NCI-H2227 treated with DMSO at 0.1 percent for 48 hours (cell line): Measurements from ENCODE around the gene RAB12.
"Not testable (repeated sequence)": the region's sequence is repeated elsewhere in the genome, so short reads cannot be mapped to it uniquely, and the experiment has no call there.

Experiments
- DNase-seq: peaks from one replicate; lab custom pipeline; 2025; lab: John Stamatoyannopoulos, UW

Gene RAB12, protein sequence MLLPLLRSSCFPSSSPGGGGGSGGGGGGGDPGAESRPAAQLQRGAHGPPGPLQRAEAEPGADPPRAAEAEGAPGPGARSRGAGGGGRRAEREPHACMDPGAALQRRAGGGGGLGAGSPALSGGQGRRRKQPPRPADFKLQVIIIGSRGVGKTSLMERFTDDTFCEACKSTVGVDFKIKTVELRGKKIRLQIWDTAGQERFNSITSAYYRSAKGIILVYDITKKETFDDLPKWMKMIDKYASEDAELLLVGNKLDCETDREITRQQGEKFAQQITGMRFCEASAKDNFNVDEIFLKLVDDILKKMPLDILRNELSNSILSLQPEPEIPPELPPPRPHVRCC

DNA sequence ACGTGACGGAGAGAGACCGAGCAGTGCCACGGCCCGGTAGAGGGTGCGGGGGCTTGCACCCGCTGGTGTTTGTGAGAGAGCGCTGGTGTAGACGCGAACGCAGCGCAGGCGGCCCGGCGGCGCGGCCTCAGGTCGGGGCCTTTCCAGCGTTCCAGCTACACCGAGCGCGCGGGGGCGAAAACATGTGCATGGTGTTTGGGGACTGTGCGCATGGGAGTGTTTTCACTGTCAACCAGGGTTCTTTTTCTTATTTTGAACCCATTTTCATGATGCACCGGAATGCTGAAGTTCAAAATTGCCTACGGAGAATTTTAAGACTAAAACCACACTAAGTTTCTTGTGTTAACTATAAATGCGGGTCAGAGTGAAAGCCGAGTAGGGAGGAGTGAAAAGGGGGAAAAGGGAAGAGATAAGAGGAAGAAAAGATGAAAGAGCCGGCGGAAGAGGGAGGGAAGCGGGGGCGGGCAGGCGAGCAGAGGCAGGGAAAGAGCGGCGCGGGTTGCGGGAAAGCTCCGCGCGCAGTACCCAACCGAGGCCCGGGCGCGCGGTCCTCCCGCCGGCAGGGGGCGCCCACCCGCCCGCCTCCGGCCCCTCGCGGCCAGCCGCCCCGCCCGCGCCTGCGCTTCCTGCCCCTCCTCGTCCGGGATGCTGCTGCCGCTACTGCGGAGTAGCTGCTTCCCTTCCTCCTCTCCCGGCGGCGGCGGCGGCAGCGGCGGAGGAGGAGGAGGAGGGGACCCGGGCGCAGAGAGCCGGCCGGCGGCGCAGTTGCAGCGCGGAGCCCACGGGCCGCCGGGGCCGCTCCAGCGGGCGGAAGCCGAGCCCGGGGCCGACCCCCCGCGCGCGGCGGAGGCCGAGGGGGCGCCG is at the start of gene RAB12:
Gene RAB12, plus strand, starts transcription at position 643 of the 864 bp plus-strand sequence. Its CDS starts 3 bp downstream, at position 646.
- peak; percentile 72 for DNase-seq

DNA sequence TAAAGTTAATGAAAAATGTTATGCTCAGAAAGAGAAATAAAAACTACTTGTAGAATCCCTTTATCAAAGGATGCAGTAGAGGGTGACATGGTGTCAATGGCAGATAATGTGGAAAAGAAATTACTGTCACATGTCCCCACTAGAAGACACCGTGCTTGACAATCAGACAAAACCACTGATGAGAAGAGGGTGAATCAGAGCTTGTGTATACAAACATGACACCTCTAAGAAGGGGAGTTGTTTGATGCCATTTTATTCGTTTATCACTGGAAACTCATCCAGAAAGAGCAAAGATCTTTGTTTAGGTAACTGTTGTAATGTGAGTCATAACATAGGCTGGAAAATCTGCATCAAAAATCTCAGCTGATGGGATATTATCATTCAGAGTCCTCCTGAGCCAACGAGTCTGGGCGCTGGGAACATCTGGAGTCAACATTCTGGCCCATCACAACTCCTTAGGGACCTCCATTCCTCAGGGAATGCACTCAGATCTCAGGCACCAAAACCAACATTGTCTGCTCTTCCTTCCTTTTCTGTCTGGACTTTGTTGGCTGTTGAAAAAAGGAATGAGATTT is 49.5 kb upstream of the RAB12 start:
- no peak for DNase-seq

DNA sequence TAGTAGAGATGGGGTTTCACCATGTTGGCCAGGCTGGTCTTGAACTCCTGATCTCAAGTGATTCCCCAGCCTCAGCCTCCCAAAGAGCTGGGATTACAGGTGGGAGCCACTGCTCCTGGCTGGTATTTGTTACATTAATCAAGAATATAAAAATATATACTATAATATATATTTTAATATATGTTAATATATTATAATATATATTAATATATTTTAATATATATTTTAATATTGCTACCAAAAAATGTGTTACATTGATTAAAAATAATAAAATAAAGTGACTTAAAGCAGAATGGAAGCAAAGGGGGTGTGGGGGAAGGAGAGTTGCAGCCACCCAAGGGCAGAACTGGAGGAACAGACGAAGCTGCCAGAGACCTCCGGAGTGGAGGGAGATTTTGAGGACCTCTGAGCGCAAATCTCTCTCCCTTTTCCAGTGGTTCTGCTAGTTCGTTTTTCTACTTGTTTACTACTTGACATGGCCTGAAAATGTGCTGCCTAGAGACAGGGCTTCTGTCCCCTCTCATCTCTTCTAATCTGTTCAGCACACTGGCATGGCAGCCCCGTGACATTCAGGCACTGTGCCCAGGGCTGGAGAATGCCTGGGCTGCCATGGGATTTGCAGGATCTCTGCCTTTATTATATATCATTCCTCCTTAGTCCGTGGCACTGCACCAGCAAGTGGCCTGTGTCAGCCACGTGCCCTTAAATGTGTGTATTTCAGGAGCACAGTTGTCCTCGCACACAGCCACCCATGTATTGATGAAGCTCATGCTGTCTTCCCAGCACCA is 47.9 kb upstream of the RAB12 start:
- no peak for DNase-seq

- no peak for DNase-seq
Observed at GRCh38 chr18:8562070-8562469, 47.2 kb upstream of the RAB12 start.

GRCh38 chr18:8562919-8563318 is 46.3 kb upstream of the RAB12 start:
- no peak for DNase-seq

GRCh38 chr18:8571399-8571798 is 37.8 kb upstream of the RAB12 start:
- DNase-seq: no peak

GRCh38 chr18:8573766-8574165 is 35.5 kb upstream of the RAB12 start:
- not testable (repeated sequence) for DNase-seq

DNA sequence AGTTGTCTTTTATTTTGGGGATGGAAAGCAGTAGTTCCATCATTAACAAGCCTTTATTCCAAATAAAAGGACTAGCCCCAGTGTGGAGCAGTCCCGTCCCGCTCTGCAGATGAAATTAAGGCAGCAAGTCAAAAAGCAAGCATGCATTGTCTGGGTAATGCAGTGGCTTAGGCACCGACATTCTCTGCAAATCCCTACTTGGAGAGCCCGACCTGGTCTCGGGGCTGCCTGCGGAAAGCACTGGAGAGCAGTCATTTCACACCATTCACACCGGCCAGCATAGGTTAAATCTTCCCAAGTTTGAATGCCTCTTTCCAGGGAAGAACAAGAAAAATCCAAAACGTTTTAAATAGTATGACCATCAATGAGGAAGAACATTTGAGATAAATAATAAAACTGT is 24.4 kb upstream of the RAB12 start:
- DNase-seq: no peak

- DNase-seq: no peak
Observed at GRCh38 chr18:8586941-8587340, 22.3 kb upstream of the RAB12 start.

DNA sequence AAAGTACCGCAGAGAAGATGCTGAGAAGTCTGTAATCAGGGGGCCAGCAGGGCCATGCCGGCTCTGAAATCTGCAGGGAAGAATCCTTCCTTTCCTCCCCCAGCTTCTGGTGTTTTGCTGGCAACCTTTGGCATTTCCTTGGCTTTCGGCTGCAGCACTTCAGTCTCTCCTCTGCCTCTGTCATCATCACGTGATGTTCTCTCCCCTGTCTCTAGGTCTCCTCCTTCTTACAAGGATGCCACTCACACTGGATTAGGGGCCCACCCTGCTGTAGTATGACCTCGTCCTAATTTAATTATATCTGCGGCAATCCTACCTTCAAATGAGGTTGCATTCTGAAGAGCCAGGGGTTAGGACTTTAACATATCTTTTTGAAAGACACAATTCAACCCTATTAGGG is 13.8 kb upstream of the RAB12 start:
- DNase-seq: no peak

DNA sequence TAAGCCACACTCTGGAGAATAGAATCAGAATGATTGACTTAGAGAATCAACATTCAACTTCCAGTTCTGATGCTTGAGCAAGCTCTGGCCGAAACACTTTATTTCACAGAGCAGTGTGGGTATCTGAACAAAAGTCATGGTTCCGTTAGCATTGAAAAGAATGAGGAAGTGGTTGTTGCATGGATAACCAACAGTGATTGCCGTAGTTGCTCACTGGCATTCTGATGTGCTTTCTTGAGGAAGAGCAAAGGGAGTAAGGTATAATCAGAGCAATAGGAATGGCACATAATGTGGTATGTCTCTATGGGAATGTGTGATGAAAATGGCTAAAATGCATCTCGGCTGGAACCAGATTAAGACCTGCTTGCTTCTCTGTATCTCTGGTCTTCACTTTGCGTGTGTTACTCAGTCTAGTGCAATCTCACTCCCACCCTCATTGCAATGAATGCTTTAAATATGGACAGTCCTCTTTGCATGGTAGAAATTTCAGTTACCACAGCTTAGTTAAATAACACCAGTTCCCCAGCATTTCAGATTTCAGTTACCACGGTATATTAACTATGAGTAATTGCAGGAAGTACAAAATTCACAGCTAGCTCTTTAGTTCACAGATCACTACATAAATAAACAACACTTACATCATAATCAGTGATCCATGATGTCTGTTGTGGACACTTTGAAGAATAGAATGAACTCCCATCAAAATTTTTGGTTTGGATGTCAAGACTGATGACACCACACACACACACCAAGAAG is 7.8 kb upstream of the RAB12 start:
- no peak for DNase-seq

DNA sequence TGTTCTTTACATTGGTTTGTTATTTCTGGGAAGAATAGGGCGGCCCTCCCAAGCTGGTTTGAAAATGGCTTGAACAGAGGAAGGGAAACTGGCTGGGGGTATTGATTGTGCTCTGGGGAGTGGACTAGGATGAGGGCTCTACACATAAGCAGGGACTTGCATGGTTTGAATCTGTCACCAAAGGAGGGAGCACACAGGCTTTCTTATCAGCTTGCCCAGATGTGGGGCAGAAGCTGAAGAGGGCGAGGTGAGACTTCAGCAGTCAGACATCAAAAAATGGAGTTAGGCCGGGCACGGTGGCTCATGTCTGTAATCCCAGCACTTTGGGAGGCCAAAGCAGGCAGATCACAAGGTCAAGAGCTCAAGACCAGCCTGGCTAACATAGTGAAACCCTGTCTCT is 7.2 kb upstream of the RAB12 start:
- DNase-seq: no peak

DNA sequence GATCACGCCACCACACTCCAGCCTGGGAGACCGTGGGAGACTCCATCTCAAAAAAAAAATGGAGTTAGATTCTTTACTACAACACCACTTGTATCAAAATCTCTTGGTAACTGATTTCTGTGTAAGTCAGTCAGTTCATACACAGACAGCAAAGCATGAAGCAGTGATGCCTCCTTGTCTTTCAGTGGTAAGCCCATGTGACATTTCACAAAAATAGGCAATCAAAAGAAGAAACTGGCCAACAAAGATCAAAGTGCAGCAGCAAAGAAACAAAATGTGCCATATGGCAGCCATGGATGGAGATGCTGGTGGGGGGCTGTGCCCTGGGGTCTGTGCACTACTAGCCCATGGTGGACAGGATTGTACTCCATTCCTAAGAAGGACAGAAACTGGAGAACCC is 6.7 kb upstream of the RAB12 start:
- DNase-seq: no peak

DNA sequence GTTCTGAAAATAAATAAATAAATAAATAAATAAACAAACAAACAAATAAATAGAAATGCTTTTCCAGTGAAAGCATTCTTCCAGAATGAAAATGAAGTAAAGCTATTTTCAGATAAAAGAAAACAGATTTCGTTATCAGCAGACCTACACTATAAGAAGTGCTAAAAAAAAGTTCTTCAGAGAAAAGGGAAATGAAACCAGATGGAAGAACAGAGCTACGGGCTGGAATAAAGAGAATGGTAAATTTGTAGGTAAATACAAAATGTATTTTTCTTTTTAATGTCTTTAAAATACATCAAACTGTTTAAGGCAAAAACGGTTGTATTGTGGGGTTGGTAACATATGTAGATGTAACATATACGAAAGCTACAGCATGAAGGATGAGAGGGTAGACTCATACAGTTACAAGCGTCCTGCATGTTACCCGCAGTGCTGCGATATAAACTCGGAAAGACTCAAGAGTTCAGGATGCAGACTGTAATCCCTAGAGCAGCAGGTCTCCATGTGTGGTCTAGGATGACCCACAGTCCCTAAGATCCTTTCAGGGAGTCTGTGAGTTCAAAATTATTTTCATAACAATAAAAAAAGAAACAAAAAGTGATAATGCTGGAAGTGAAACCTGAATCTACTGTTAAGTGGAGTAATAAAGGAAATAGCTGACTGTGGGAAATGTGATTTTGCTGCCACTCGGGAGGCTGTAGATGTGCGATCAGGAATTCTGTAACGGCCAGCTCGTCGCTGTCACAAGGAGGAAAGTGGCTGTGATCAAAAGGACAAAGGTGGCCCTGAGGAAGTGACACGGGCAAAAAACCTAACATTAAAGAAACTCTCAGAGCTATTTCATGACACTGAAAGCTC is 5.3 kb upstream of the RAB12 start:
- no peak for DNase-seq

GRCh38 chr18:8605974-8606373 is 3.3 kb upstream of the RAB12 start:
- no peak for DNase-seq

GRCh38 chr18:8607776-8608742 is 1.2 kb upstream of the RAB12 start:
- DNase-seq: peak; percentile 10

- no peak for DNase-seq
Observed at GRCh38 chr18:8609659-8610458, 622 bp downstream of the RAB12 start.

GRCh38 chr18:8610459-8610851 is 1.2 kb downstream of the RAB12 start:
- no peak for DNase-seq
